Vagina (tissue), 2 donors: ENCODE results near the gene ZNF423. TPM values are rescaled to one million over a fixed set of nuclear protein-coding genes. Genes with fewer than 3 reads are reported as not detected.

Source experiments
- DNase-seq, 2 donors: peaks; one replicate each; pipeline ENCODE4 v3.0.0-alpha.2; 2017; ENCODE audit errors: extremely low spot score in 2 of 2
- H3K27ac ChIP-seq: fragments of 200-600 bp; sonication (generic); one replicate; pipeline ENCODE4 v1.5.1; 2019
- H3K27me3 ChIP-seq: fragments of 200-600 bp; sonication (generic); one replicate; pipeline ENCODE4 v1.5.1; 2019
- H3K36me3 ChIP-seq, 2 donors: fragments of 200-600 bp; sonication (generic); one replicate each; pipeline ENCODE4 v1.5.1; 2017 to 2019
- H3K4me1 ChIP-seq: fragments of 200-600 bp; sonication (generic); one replicate; pipeline ENCODE4 v1.5.1; 2019
- H3K4me3 ChIP-seq, 2 donors: fragments of 200-600 bp; sonication (generic); 1 replicate in 1 of 2; 2 replicates in 1 of 2; pipeline ENCODE4 v1.5.1; 2016 to 2019
- H3K9me3 ChIP-seq: fragments of 200-600 bp; sonication (generic); one replicate; pipeline ENCODE4 v1.5.1; 2019
- POLR2A ChIP-seq, 2 donors: fragments of 450-650 bp; IDR thresholded peaks; one replicate each; pipeline ENCODE4 v1.6.1; 2017; ENCODE audit warnings: antibody characterized with exemption in 2 of 2, mild to moderate bottlenecking in 2 of 2, moderate library complexity in 2 of 2
- POLR2AphosphoS5 ChIP-seq, 2 donors: sonication (generic); formaldehyde crosslinking; IDR thresholded peaks; one replicate each; pipeline ENCODE4 v1.9.0; 2017; ENCODE audit warnings: antibody characterized with exemption in 2 of 2, mild to moderate bottlenecking in 2 of 2, low read depth in 1 of 2; ENCODE audit not compliant: insufficient read depth in 1 of 2
- intact Hi-C: fragments of 100-400 bp; cut with DNase I; formaldehyde crosslinking; loops from one replicate; pipeline ENCODE4 v1.15.1; 2023
- total RNA-seq: library from RNA; depleted of rRNA; stranded (reverse); fragments of >200 nt; gene quantifications from one replicate; pipeline ENCODE4 v1.2.3, GENCODE V29; 2016
- TF ChIP-seq, protein P1 (sequence below), 3 experiments: fragments of 450-650 bp in 2 of 3; fragments of 200-600 bp in 1 of 3; sonication (generic) in 1 of 3; IDR thresholded peaks; one replicate each; pipeline ENCODE4 v1.5.1; 2017 to 2019; ENCODE audit warnings: antibody characterized with exemption in 3 of 3, mild to moderate bottlenecking in 2 of 3, moderate library complexity in 2 of 3

ZNF423 gene
- total RNA-seq, 1 donor from 2014 or later = 10.3 TPM

- intact Hi-C loops = no loop called here
- no peaks in the 10 kb centered on the region for H3K9me3 ChIP-seq
- TF ChIP-seq, protein P1, sequence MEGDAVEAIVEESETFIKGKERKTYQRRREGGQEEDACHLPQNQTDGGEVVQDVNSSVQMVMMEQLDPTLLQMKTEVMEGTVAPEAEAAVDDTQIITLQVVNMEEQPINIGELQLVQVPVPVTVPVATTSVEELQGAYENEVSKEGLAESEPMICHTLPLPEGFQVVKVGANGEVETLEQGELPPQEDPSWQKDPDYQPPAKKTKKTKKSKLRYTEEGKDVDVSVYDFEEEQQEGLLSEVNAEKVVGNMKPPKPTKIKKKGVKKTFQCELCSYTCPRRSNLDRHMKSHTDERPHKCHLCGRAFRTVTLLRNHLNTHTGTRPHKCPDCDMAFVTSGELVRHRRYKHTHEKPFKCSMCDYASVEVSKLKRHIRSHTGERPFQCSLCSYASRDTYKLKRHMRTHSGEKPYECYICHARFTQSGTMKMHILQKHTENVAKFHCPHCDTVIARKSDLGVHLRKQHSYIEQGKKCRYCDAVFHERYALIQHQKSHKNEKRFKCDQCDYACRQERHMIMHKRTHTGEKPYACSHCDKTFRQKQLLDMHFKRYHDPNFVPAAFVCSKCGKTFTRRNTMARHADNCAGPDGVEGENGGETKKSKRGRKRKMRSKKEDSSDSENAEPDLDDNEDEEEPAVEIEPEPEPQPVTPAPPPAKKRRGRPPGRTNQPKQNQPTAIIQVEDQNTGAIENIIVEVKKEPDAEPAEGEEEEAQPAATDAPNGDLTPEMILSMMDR (IDR thresholded peaks at IDR 0.05) = no peak
- TF ChIP-seq POLR2A (IDR thresholded peaks at IDR 0.05) (no peak), POLR2AphosphoS5 (IDR thresholded peaks at IDR 0.05; ENCODE audit: insufficient read depth in 1 of 2, low read depth in 1 of 2) (no peak)
- H3K36me3 ChIP-seq = no peaks in the 10 kb centered on the region
- no peaks in the 10 kb centered on the region for H3K27me3 ChIP-seq
- H3K4me3 ChIP-seq = no peak overlapping the region
- peaks cover 8% of the 10 kb centered on the region for H3K4me1 ChIP-seq
- no peak overlapping the region for H3K27ac ChIP-seq
- peak; percentile 37 to 85 for DNase-seq
Measured at GRCh38 chr16:49601576-49601975, 254.3 kb downstream of the ZNF423 start.

GRCh38 chr16:49600976-49601375, 254.9 kb downstream of the ZNF423 start:
- intact Hi-C loops = no loop called here
- no peaks in the 10 kb centered on the region for H3K27me3 ChIP-seq
- no peak overlapping the region for H3K4me3 ChIP-seq
- DNase-seq = peak; percentile 25 to 75
- H3K9me3 ChIP-seq = no peaks in the 10 kb centered on the region
- peaks cover 10% of the 10 kb centered on the region for H3K4me1 ChIP-seq
- no peak overlapping the region for H3K27ac ChIP-seq
- H3K36me3 ChIP-seq = no peaks in the 10 kb centered on the region
- TF ChIP-seq POLR2A (IDR thresholded peaks at IDR 0.05) = no peak
- TF ChIP-seq, protein P1 (IDR thresholded peaks at IDR 0.05) = no peak

DNA sequence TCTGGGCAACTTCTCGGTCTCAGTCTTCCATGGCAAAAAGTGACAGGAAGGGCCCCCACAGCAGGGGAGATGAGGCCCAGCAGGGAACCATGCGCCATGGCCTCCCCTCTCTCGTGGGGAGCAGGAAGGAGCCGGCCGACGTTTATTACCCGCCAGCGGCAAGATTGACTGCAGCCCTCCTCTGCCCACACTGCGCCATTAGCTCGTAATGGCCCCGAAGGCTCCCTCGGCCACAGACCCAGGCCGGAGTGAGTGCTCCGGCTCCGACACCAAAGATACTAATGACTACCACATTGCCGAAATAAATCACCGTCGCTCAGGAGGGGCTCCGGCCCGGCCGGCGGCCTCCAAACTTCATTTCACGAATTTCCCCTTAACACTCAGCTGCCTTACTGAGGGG, 255.4 kb downstream of the ZNF423 start:
- peaks cover 10% of the 10 kb centered on the region for H3K4me1 ChIP-seq
- intact Hi-C loops = no loop called here
- H3K27me3 ChIP-seq = no peaks in the 10 kb centered on the region
- no peaks in the 10 kb centered on the region for H3K36me3 ChIP-seq
- peak; percentile 34 to 58 for DNase-seq
- no peak overlapping the region for H3K4me3 ChIP-seq
- H3K9me3 ChIP-seq = no peaks in the 10 kb centered on the region
- no peak overlapping the region for H3K27ac ChIP-seq
- TF ChIP-seq, protein P1 (IDR thresholded peaks at IDR 0.05) = no peak
- TF ChIP-seq POLR2AphosphoS5 (IDR thresholded peaks at IDR 0.05; ENCODE audit: insufficient read depth in 1 of 2, low read depth in 1 of 2) (no peak), POLR2A (IDR thresholded peaks at IDR 0.05) (no peak)

DNA sequence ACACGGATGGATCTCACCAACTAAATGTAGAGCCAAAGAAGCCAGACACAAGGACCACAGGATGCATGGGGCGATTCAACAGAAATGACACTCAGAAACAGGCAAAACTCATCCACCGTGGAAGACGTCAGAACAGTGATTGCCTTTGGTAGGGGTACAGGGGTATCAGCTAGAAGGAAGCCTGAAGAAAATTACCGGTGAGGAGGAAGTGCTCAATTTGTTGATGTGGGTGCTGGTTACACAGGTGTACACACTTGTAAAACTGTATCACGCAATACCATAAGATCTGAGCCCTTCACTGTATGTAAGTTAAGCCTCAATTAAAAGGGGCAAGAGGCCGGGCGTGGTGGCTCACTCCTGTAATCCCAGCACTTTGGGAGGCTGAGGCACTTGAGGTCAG, 256.2 kb downstream of the ZNF423 start:
- DNase-seq = peak in 1 of 2 donors; percentile 27

GRCh38 chr16:49599281-49599680, 256.6 kb downstream of the ZNF423 start:
- no peaks in the 10 kb centered on the region for H3K27me3 ChIP-seq
- peaks cover 19% of the 10 kb centered on the region for H3K4me1 ChIP-seq
- no peak overlapping the region for H3K27ac ChIP-seq
- TF ChIP-seq, protein P1 (IDR thresholded peaks at IDR 0.05) = no peak
- no peak for TF ChIP-seq POLR2AphosphoS5 (IDR thresholded peaks at IDR 0.05; ENCODE audit: insufficient read depth in 1 of 2, low read depth in 1 of 2)
- TF ChIP-seq POLR2A (IDR thresholded peaks at IDR 0.05) = no peak
- H3K36me3 ChIP-seq = no peaks in the 10 kb centered on the region
- DNase-seq = no peak
- no peak overlapping the region for H3K4me3 ChIP-seq
- intact Hi-C loops = no loop called here
- no peaks in the 10 kb centered on the region for H3K9me3 ChIP-seq

More for the DNA sequence above, 256.2 kb downstream of the ZNF423 start:
- TF ChIP-seq POLR2AphosphoS5 (IDR thresholded peaks at IDR 0.05; ENCODE audit: insufficient read depth in 1 of 2, low read depth in 1 of 2) (no peak), POLR2A (IDR thresholded peaks at IDR 0.05) (no peak)
- TF ChIP-seq, protein P1 (IDR thresholded peaks at IDR 0.05) = no peak
- Histone ChIP-seq H3K27me3 (no peaks in the 10 kb centered on the region), H3K36me3 (no peaks in the 10 kb centered on the region), H3K9me3 (no peaks in the 10 kb centered on the region), H3K4me3 (no peak overlapping the region), H3K27ac (no peak overlapping the region), H3K4me1 (peaks cover 18% of the 10 kb centered on the region)
- intact Hi-C loops = no loop called here
